SK-N-SH (cell line): Measurements from ENCODE around the gene RNF167. TPM values are rescaled to one million over a fixed set of nuclear protein-coding genes. Genes with fewer than 3 reads are reported as not detected.

Experiments used
- CTCF ChIA-PET: fragments of 300-600, 350-600 bp; formaldehyde crosslinking; extraction: SDS; loops from one replicate; lab custom pipeline; 2021; lab: Yijun Ruan, JAX
- POLR2A ChIA-PET: fragments of 350-600 bp; sonication (Branson Sonifier 250); formaldehyde crosslinking; extraction: SDS; loops from one replicate; lab custom pipeline; 2020; ENCODE audit warnings: antibody characterized with exemption, inconsistent platforms; lab: Yijun Ruan, JAX
- DNase-seq: peaks from one replicate; pipeline ENCODE4 v3.0.0; 2012
- H2AFZ ChIP-seq: fragments of 200-600 bp; sonication (generic); 2 replicates; pipeline ENCODE4 v1.8.1; 2016; ENCODE audit warnings: antibody characterized with exemption, mild to moderate bottlenecking, low read depth
- H3F3A ChIP-seq: fragments of 200-600 bp; sonication (generic); replicated peaks from 2 replicates; pipeline ENCODE3; 2016; ENCODE audit warnings: antibody characterized with exemption, mild to moderate bottlenecking; ENCODE audit not compliant: insufficient read depth
- H3K27ac ChIP-seq, 2 experiments: fragments of 200-500 bp in 1 of 2; fragments of 200-600 bp in 1 of 2; sonication (Bioruptor generic) in 1 of 2; sonication (generic), shearing (Covaris generic) in 1 of 2; 2 replicates each; pipeline versions ENCODE4 v1.5.1 to v1.6.1; 2014 to 2016; ENCODE audit warnings: low read depth in 2 of 2, inconsistent platforms in 1 of 2, low read length in 1 of 2, mild to moderate bottlenecking in 1 of 2, mixed read lengths in 1 of 2
- H3K27me3 ChIP-seq: fragments of 200-600 bp; sonication (generic), shearing (Covaris generic); 2 replicates; pipeline ENCODE4 v1.6.1; 2016; ENCODE audit warnings: mixed run types; ENCODE audit not compliant: insufficient read depth
- H3K36me3 ChIP-seq, 2 experiments: fragments of 200-500 bp in 1 of 2; fragments of 200-600 bp in 1 of 2; sonication (Bioruptor generic) in 1 of 2; sonication (generic) in 1 of 2; replicated peaks in 1 of 2; 2 replicates each; pipeline versions ENCODE3 to v1.5.1; 2014 to 2016; ENCODE audit warnings: low read length in 1 of 2, mild to moderate bottlenecking in 1 of 2; ENCODE audit not compliant: insufficient read depth in 2 of 2, control insufficient read depth in 1 of 2
- H3K4me1 ChIP-seq, 2 experiments: fragments of 200-500 bp in 1 of 2; fragments of 200-600 bp in 1 of 2; sonication (Bioruptor generic) in 1 of 2; sonication (generic), shearing (Covaris generic) in 1 of 2; 2 replicates each; pipeline versions ENCODE4 v1.5.1 to v1.6.1; 2014 to 2016; ENCODE audit warnings: low read depth in 1 of 2, low read length in 1 of 2, mixed run types in 1 of 2; ENCODE audit not compliant: insufficient read depth in 2 of 2, control insufficient read depth in 1 of 2
- H3K4me2 ChIP-seq: fragments of 200-600 bp; sonication (generic), shearing (Covaris generic); 2 replicates; pipeline ENCODE4 v1.6.1; 2017; ENCODE audit warnings: mixed run types
- H3K4me3 ChIP-seq, 2 experiments: fragments of 200-500 bp in 1 of 2; fragments of 200-600 bp in 1 of 2; sonication (Bioruptor generic) in 1 of 2; sonication (generic), shearing (Covaris generic) in 1 of 2; 2 replicates each; pipeline versions ENCODE4 v1.5.1 to v1.8.1; 2014 to 2016; ENCODE audit warnings: low read depth in 2 of 2, inconsistent platforms in 1 of 2, low read length in 1 of 2, mild to moderate bottlenecking in 1 of 2, mixed read lengths in 1 of 2, moderate library complexity in 1 of 2
- H3K79me2 ChIP-seq: fragments of 200-600 bp; sonication (generic); 2 replicates; pipeline ENCODE4 v1.8.1; 2017; ENCODE audit warnings: mild to moderate bottlenecking; ENCODE audit not compliant: insufficient read depth
- H3K9ac ChIP-seq: fragments of 200-600 bp; sonication (generic); 2 replicates; pipeline ENCODE4 v1.6.1; 2017; ENCODE audit warnings: mixed run types
- H3K9me2 ChIP-seq: fragments of 200-600 bp; sonication (generic); 2 replicates; pipeline ENCODE4 v1.6.1; 2017; ENCODE audit warnings: mixed run types
- H3K9me3 ChIP-seq: fragments of 200-600 bp; sonication (generic); 2 replicates; pipeline ENCODE4 v1.6.1; 2017; ENCODE audit warnings: mixed run types, mild to moderate bottlenecking, moderate library complexity
- H4K20me1 ChIP-seq: fragments of 200-600 bp; sonication (generic); 2 replicates; pipeline ENCODE4 v1.6.1; 2017; ENCODE audit warnings: mild to moderate bottlenecking, mixed run types; ENCODE audit not compliant: insufficient read depth
- CHD2 ChIP-seq: fragments of 150-350 bp; IDR thresholded peaks from 2 replicates; pipeline ENCODE4 v1.6.1; 2018; ENCODE audit warnings: low read length; ENCODE audit not compliant: partially characterized antibody
- ELF1 ChIP-seq: IDR thresholded peaks from 2 replicates; pipeline ENCODE4 v1.4.0; 2012
- EP300 ChIP-seq, 2 experiments: IDR thresholded peaks; 2 replicates each; pipeline versions ENCODE4 v1.4.0 to v1.6.1; 2012; ENCODE audit warnings: borderline replicate concordance in 1 of 2, low read depth in 1 of 2, low read length in 1 of 2
- GABPA ChIP-seq: IDR thresholded peaks from 2 replicates; pipeline ENCODE4 v1.4.0; 2012; ENCODE audit warnings: low read depth, mild to moderate bottlenecking
- JUND ChIP-seq: IDR thresholded peaks from 2 replicates; pipeline ENCODE4 v1.4.0; 2012
- MAX ChIP-seq: IDR thresholded peaks from 2 replicates; pipeline ENCODE4 v1.4.0; 2012; ENCODE audit warnings: low read depth
- MXI1 ChIP-seq: IDR thresholded peaks from 2 replicates; pipeline ENCODE4 v1.6.1; 2012; ENCODE audit warnings: mild to moderate bottlenecking, low read depth, low read length, improper control_type of control experiment
- NRF1 ChIP-seq: IDR thresholded peaks from 2 replicates; pipeline ENCODE4 v1.6.1; 2012; ENCODE audit warnings: low read depth, mild to moderate bottlenecking, low read length
- POLR2AphosphoS5 ChIP-seq: IDR thresholded peaks from 2 replicates; pipeline ENCODE4 v1.6.1; 2012; ENCODE audit warnings: low read depth, low read length
- RAD21 ChIP-seq: IDR thresholded peaks from 2 replicates; pipeline ENCODE4 v1.6.1; 2012; ENCODE audit warnings: mild to moderate bottlenecking, low read length
- RCOR1 ChIP-seq: fragments of 150-350 bp; IDR thresholded peaks from 2 replicates; pipeline ENCODE4 v1.6.1; 2017; ENCODE audit warnings: antibody characterized with exemption, low read length
- RXRA ChIP-seq: IDR thresholded peaks from 2 replicates; pipeline ENCODE4 v1.4.0; 2012; ENCODE audit warnings: low read depth, mild to moderate bottlenecking, borderline replicate concordance
- SMC3 ChIP-seq: IDR thresholded peaks from 2 replicates; pipeline ENCODE4 v1.6.1; 2012; ENCODE audit warnings: low read depth, low read length, improper control_type of control experiment
- WGBS: methylation state at CpG from one replicate; pipeline ENCODE4 v1.1.6; 2017; ENCODE audit warnings: low lambda C conversion rate; 5-methylcytosine and 5-hydroxymethylcytosine counted together
- polyA plus RNA-seq, 3 experiments: library from polyadenylated mRNA; depleted of rRNA; stranded (reverse); fragments of >200 nt; gene quantifications; 2 replicates each; pipeline ENCODE4 v1.2.3, GENCODE V29; 2012
- TF ChIP-seq, protein P1 (sequence below): fragments of 150-350 bp; IDR thresholded peaks from 2 replicates; pipeline ENCODE4 v1.6.1; 2017; ENCODE audit warnings: antibody characterized with exemption, low read length, low read depth, borderline replicate concordance
- TF ChIP-seq, protein P2 (sequence below): IDR thresholded peaks from 2 replicates; pipeline ENCODE4 v1.6.1; 2012; ENCODE audit warnings: mild to moderate bottlenecking, low read depth, low read length, moderate library complexity
- TF ChIP-seq, protein P3 (sequence below): IDR thresholded peaks from 2 replicates; pipeline ENCODE4; 2012
- TF ChIP-seq, protein P4 (sequence below): fragments of 150-350 bp; IDR thresholded peaks from 2 replicates; pipeline ENCODE4 v1.6.1; 2016; ENCODE audit warnings: mild to moderate bottlenecking, low read depth, low read length

RNF167 gene
- polyA plus RNA-seq, 1 of the 3 experiments (the other 2 are of a cell fraction), result 115 TPM

DNA sequence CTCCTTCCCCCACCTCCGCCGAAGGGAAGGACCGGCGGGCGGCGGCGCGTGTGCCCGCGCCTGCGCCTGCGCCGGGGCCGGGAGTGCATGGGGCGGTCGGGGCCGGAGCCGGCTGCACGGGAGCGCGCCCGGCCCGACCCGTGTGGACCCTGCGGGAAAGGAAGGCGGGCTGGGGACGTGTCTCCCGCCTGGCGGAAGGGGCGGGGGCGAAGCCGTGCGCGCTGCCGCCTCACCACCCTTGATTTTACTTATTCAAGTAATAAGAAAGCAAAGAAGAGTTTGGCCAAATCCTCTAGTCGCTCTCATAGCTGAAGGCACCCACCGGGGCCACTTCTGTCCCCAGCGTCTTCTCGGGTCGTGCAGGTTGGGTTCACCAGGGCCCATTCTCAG, 8.9 kb downstream of the RNF167 start:
- Histone ChIP-seq H4K20me1 (peaks cover 36% of the 10 kb centered on the region), H3K36me3 (peaks cover 25 to 31% of the 10 kb centered on the region in 2 experiments), H3K9ac (peak overlapping the region; percentile 99), H3K9me2 (no peaks in the 10 kb centered on the region), H3F3A (peaks cover 59% of the 10 kb centered on the region), H3K27me3 (no peaks in the 10 kb centered on the region), H2AFZ (no peak overlapping the region), H3K4me3 (peak overlapping the region; percentile 79 to 99), H3K79me2 (peaks cover 70% of the 10 kb centered on the region), H3K4me1 (peaks cover 36 to 46% of the 10 kb centered on the region in 2 experiments), H3K9me3 (no peaks in the 10 kb centered on the region), H3K27ac (peak overlapping the region; percentile 97 to 100), H3K4me2 (peak overlapping the region; percentile 98)
- TF ChIP-seq NRF1 (peak; percentile 93), RCOR1 (no peak), GABPA (peak; percentile 44; the same call in 1 of the 2 replicates), MXI1 (peak; percentile 59; the same call in 1 of the 2 replicates), POLR2AphosphoS5 (peak; percentile 49; the same call in 1 of the 2 replicates), JUND (0 out of 2 replicates have a peak, but pooled peaks have one; percentile 3), MAX (peak; percentile 9)
- TF ChIP-seq, protein P1, sequence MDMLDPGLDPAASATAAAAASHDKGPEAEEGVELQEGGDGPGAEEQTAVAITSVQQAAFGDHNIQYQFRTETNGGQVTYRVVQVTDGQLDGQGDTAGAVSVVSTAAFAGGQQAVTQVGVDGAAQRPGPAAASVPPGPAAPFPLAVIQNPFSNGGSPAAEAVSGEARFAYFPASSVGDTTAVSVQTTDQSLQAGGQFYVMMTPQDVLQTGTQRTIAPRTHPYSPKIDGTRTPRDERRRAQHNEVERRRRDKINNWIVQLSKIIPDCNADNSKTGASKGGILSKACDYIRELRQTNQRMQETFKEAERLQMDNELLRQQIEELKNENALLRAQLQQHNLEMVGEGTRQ, result no peak
- 2% methylated on average over 31 of the region's 40 CpGs for WGBS
- POLR2A ChIA-PET, result interaction anchor here (1.3 to 4.3 kb wide), 2 partner anchors 19 to 48 kb away, joined by 5 to 32 read pairs; partner anchors contain the start of genes INCA1, KIF1C and SPAG7
- DNase-seq, result peak; percentile 95
- CTCF ChIA-PET, result interaction anchor here (0.9 to 1.2 kb wide), 4 partner anchors 9 to 60 kb away, joined by 3 read pairs; partner anchors contain the start of genes INCA1, KIF1C, RNF167 and SLC25A11

DNA sequence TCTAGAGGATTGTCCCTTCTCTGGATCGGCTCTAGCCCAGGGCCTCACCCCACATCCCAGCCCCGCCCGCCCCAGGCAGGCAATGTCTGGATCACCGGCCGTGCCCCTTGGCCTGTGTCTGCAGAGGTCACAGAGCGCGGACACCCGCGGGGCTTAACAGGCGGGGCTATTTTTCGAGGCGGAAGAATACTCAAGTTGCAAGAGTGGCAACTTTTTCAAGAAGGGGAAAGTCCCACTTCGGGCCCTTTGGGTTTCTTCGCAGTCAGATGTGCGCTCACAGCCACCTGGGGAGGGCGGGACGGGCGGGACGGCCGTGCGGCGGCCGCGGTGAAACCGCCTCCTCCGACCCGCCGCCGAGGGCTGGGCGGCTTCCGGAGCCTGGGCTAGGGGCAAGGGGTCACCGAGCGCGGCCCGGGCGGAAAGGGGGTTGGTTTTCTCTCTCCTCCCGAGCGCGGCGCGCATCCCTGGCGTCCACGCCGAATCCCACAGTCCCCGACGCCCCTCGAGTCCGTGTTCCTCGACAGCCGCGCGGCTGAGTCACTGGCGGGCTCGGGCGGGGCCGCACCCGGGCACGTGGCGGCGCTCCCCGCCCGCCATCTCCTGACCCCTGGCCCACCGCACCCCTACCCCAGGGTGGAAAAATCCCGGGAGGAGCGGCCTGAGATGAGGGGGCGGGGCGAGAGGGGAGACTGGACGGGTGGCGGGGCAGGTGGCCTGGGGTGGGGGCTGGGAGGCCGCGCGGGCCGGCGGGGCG, 9.4 kb downstream of the RNF167 start:
- Histone ChIP-seq H3K9me3 (no peaks in the 10 kb centered on the region), H3K9me2 (no peaks in the 10 kb centered on the region), H3K4me1 (peaks cover 40 to 44% of the 10 kb centered on the region in 2 experiments), H3K4me2 (peak overlapping the region; percentile 98), H3K36me3 (peaks cover 21 to 25% of the 10 kb centered on the region in 2 experiments), H4K20me1 (peaks cover 30% of the 10 kb centered on the region), H3K9ac (peak overlapping the region; percentile 99), H3K27ac (peak overlapping the region; percentile 97 to 100), H3K27me3 (no peaks in the 10 kb centered on the region), H3K79me2 (peaks cover 65% of the 10 kb centered on the region), H3F3A (peaks cover 56% of the 10 kb centered on the region), H3K4me3 (peak overlapping the region; percentile 79 to 99), H2AFZ (no peak overlapping the region)
- CTCF ChIA-PET, result interaction anchor here (0.9 to 2.7 kb wide), 3 partner anchors 9 to 48 kb away, joined by 3 to 13 read pairs (median 3); partner anchors contain the start of genes INCA1, KIF1C, RNF167 and SLC25A11
- 1% methylated on average over 27 of the region's 75 CpGs for WGBS
- peak; percentile 64 for DNase-seq
- POLR2A ChIA-PET, result interaction anchor here (1.3 to 6.7 kb wide), 4 partner anchors 9 to 48 kb away, joined by 5 to 56 read pairs (median 24); partner anchors contain the start of genes INCA1, KIF1C, RNF167 and SLC25A11
- TF ChIP-seq RAD21 (no peak), EP300 (IDR thresholded peaks at IDR 0.05; ENCODE audit: borderline replicate concordance in 1 of 2, low read depth in 1 of 2, low read length in 1 of 2) (peak in 1 of 2 experiments; percentile 43; a peak in 2 of 4 replicates), GABPA (no peak), RXRA (no peak; the same call in 1 of the 2 replicates), ELF1 (no peak), RCOR1 (no peak), CHD2 (no peak), SMC3 (no peak), JUND (no peak), POLR2AphosphoS5 (no peak), MXI1 (peak; percentile 60; the same call in 1 of the 2 replicates)
- TF ChIP-seq, protein P2, sequence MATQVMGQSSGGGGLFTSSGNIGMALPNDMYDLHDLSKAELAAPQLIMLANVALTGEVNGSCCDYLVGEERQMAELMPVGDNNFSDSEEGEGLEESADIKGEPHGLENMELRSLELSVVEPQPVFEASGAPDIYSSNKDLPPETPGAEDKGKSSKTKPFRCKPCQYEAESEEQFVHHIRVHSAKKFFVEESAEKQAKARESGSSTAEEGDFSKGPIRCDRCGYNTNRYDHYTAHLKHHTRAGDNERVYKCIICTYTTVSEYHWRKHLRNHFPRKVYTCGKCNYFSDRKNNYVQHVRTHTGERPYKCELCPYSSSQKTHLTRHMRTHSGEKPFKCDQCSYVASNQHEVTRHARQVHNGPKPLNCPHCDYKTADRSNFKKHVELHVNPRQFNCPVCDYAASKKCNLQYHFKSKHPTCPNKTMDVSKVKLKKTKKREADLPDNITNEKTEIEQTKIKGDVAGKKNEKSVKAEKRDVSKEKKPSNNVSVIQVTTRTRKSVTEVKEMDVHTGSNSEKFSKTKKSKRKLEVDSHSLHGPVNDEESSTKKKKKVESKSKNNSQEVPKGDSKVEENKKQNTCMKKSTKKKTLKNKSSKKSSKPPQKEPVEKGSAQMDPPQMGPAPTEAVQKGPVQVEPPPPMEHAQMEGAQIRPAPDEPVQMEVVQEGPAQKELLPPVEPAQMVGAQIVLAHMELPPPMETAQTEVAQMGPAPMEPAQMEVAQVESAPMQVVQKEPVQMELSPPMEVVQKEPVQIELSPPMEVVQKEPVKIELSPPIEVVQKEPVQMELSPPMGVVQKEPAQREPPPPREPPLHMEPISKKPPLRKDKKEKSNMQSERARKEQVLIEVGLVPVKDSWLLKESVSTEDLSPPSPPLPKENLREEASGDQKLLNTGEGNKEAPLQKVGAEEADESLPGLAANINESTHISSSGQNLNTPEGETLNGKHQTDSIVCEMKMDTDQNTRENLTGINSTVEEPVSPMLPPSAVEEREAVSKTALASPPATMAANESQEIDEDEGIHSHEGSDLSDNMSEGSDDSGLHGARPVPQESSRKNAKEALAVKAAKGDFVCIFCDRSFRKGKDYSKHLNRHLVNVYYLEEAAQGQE, result no peak
- TF ChIP-seq, protein P3, sequence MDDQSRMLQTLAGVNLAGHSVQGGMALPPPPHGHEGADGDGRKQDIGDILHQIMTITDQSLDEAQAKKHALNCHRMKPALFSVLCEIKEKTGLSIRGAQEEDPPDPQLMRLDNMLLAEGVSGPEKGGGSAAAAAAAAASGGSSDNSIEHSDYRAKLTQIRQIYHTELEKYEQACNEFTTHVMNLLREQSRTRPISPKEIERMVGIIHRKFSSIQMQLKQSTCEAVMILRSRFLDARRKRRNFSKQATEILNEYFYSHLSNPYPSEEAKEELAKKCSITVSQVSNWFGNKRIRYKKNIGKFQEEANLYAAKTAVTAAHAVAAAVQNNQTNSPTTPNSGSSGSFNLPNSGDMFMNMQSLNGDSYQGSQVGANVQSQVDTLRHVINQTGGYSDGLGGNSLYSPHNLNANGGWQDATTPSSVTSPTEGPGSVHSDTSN, result no peak; the same call in 1 of the 2 replicates
- TF ChIP-seq, protein P4, sequence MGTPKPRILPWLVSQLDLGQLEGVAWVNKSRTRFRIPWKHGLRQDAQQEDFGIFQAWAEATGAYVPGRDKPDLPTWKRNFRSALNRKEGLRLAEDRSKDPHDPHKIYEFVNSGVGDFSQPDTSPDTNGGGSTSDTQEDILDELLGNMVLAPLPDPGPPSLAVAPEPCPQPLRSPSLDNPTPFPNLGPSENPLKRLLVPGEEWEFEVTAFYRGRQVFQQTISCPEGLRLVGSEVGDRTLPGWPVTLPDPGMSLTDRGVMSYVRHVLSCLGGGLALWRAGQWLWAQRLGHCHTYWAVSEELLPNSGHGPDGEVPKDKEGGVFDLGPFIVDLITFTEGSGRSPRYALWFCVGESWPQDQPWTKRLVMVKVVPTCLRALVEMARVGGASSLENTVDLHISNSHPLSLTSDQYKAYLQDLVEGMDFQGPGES, result no peak
